NCI-H774 (cell line): Measurements from ENCODE around the gene COX19.
"Not testable (repeated sequence)": the region's sequence is repeated elsewhere in the genome, so short reads cannot be mapped to it uniquely, and the experiment has no call there.

Experiments used
- DNase-seq: peaks from one replicate; lab custom pipeline; 2025; lab: John Stamatoyannopoulos, UW

The COX19 gene

DNA sequence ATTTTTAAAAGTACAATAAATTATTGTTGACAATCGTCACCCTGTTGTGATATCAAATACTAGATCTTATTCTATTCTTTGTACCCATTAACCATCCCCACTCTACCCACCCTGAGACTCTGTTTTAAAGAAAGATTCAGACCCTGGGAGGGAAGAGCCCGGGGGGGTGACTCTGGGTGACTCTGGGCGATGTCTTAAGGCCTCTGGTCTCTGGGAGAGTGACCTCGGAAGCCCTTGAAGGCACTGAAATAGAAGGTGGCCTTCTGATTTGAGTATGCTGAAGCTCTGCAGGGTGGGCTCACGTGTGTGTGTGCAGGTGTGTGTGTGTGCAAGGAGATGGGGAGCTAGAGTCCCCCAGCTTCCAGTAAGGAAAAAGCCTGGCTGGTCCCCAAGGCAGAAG lies 30.6 kb downstream of the COX19 start:
- DNase-seq, result no peak

DNA sequence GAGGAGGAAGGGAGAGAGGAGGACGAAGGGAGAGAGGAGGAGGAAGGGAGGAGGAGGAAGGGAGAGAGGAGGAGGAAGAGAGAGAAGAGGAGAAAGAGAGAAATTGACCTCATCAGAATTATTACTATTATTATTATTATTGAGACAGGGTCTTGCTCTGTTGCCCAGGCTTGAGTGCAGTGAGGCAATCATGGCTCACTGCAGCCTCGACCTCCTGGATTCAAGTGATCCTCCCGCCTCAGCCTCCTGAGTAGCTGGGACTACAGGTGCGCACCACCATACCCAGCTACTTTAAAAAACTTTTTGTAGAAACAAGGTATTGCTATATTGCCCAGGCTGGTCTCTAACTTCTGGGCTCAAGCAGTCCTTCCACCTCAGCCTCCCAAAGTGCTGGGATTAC lies 31.6 kb downstream of the COX19 start:
- not testable (repeated sequence) for DNase-seq

DNA sequence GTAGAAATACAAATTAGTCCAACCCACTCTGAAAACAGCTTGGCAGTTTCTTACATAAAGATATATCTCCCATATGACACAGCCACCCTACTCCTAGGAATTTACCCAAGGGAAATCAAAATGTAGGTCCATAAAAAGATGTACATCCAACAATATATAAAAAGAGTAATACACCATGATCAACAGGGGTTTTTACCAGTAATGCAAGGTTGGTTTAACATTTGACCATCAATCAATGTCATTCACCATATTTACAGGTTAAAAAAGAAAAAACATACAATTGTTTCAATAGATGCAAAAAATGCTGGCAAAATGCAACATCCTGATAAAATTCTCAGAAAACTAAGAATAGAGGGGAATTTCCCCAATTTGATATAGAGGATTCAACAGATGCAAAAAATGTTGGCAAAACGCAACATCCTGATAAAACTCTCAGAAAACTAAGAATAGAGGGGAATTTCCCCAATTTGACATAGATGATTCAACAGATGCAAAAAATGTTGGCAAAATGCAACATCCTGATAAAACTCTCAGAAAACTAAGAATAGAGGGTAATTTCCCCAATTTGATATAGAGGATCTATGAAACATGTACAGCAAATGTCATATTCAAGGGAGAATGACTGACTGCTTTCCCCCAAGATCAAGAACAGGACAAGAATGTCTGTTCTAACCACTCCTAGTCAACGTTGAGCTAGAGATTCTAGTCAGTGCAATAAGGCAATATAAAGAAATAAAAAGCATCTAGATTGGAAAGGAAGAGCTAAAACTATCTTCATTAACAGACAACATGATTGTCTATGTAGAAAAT lies 34.5 kb downstream of the COX19 start:
- no peak for DNase-seq

DNA sequence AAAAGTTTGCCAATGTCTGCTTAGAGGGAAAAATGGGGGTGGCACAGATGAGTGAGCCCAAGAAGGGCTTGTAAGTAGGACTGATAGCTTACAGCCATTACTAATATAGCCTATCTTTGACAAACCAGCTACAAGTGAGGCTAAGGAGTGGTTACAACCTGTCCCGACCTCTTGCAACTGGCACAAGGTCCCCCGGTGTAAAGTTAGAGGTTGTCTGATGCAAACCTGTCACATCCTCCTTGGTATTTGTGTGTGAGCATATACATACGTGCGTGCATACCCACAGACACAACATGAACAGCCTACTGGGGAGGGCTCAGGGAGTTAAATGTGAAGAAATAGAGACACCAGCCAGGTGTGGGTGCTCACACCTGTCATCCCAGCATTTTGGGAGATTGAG lies 35.5 kb downstream of the COX19 start:
- DNase-seq, result no peak

DNA sequence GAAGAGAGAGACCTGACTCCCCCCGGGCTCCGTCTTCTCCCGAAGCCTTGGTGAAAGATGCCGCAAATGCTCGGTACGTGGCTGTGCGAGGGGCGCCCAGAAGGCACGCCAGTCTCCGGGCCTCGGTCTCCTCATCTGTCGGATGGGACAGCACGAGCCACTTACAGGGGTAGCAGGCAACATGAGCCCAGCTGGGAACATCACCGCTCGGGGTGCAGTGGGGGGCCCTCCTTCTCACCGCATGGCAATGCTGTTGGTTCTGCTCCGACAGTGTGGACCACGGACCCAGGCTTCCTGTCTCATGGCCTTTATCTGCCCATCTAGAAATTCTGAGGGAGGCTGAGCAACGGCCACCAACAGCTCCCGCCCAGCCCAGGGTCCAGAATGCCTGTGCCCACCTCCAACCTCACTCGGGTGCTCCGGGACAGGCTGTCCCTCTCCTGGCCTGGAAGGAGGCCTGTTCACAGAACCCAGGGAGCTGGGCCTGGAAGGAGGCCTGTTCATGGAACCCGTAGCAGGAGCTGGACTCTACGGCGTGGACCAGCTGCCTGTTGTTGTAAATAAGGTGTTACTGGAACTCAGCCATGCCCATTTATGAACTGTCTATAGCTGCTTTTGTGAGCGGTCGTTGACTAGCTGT lies 36.7 kb downstream of the COX19 start:
- DNase-seq, result no peak

DNA sequence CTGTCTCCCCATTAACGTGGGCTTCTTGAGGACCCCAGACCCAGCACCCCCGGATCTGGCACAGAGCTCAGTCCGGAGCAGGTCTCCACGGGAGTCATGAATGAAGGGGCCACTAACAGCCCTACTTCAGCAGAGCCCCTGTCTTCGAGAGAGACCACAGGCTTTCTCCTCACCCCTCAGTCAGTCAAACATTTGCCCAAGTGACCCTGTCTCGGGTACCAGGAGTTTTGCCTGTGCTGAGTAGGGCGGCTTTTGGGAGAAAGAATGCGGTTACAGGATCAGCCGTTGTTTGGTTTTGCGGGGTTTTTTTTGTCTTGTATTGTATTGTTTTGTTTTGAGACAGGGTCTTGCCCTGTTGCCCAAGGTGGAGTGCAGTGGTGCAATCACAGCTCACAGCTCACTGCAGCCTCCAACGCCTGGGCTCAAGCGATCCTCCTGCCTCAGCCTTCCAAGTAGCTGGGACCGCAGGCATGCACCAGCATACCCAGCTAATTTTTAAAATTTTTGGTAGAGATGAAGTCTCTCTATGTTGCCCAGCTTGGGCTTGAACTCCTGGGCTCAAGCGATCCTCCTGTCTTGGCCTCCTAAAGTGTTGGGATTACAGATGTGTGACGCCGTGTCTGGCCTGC lies 37.4 kb downstream of the COX19 start:
- DNase-seq, result no peak

DNA sequence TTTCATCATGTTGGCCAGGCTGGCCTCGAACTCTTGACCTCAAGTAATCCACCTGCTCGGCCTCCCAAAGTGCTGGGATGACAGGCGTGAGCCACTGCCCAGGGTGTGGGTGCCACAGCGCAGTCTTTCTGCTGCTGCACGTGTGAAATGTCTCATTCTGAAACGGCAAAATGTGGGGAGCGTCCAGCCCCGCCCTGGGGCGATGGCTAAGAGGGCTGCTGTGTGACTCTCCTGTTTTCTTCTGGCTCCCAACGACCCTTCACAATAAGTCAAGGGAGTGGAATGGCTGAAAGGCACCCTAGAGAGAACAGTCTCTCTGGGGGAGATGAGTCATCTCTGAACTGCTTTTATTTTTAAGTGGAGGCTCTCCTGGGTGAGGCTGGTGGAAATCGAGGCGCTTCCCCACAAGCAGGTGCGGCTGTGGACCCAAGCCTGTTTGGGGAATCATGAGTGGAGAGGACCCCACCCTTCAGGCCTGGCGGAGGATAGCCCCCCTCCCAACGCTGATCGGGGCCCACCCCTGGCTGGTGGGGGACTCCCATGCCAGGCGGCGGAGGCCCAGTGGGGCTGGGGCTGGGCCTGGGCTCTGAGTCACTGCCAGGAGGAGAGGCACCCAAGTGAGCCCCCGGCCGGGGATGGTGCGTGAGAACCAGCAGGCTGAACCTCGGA lies 38.8 kb downstream of the COX19 start:
- DNase-seq, result no peak

DNA sequence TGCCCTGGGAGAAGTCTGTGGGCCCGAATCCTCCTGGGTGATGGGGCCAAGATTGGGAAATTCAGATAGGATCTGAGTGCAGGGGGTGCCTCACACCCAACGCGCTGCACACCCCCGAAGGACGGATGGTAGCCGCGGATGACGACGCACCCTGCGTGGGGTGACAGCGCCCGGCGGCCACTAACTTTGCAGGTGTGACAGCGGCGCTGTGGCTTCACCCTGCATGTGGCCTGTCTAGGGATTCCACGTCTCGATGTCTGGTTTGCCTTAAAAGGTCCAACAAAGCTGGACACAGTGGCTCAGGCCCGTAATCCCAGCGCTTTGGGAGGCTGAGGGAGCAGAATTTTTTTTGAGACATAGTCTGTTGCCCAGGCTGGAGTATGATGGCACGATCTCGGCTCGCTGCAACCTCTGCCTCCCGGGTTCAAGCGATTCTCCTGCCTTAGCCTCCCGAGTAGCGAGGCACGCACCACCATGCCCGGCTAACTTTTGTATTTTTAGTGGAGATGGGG lies 39.4 kb downstream of the COX19 start:
- DNase-seq, result no peak

DNA sequence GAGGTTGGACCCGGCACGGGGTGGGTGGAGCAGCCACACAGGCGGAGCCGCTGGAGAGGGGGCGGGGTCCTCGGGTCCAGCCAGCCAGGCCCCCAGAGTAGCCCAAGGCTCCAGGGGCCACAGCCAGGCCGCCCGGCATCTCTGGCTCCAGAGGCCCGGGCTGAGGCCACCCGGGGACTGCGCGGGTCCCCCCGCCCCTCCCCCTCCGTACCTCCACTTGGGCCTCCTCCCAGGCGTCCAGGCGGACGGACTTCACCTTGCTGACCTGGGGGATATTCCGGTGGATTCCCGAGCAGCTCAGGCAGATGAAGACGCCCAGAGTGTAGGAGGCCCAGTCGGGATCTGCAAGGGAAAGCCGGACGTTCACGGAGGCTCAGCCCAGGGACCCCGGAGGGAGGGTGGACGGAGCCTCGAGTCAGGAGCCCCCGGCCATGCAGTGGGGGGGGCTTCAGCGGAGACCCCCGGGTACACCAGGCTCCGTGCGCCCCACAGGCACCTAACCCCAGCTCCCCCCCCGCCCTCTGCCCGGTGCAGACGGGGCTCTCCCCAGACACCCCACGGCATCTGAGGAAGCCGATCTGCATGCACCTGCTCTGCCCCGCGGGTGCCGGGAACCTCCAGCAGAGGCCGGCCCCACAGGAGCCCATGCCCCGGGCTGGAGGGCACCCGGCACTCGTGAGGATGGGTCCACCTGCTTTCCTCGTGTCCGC lies 40.0 kb downstream of the COX19 start:
- DNase-seq, result no peak

DNA sequence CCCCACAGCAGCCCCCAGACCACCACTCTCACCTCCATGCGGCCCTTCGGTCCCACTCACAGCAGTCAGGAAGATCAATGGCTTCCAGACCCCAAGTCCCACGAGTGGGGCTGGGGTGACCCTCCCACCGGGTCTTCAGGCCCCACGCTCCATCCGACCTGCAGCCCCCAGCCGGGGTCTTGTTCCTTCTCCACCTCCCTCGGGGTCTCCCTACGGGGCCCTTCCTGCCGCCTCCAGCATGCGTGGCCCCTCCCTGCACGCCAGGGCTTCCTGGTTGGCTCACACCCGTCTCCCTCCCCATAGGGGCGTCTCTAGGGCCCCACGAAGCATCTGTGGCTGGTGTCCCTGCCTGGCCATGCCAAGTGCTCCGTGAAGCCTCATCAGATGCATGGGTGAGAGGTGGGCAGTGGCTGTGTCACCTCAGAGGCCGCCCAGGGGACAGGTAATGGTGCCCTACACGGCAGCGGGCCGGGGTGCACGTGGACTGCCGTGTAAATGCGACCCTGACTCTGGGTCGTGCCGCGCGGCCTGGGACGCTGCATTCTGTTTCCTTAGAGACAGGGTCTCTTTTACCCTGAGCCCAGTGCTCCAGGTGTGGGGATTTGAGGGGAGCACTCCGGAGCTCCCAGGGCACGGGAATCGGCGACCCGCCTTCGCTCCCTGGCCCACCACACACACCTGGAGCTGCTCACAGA lies 40.7 kb downstream of the COX19 start:
- DNase-seq, result no peak

DNA sequence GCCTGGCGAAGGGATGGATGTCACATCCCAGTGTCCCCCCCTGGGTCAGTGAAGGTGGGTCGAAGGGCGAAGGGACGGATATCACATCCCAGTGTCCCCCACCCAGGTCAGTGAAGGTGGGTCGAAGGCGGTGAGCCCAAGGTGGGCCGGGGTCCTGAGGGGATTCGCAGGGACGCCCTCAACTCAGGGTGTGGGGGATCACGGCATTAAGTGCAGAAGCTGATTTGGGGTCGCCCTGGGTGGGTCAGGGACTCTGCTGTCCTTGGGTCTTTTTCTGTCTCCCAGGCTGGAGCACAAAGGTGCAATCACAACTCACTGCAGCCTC lies 42.7 kb downstream of the COX19 start:
- DNase-seq, result no peak

DNA sequence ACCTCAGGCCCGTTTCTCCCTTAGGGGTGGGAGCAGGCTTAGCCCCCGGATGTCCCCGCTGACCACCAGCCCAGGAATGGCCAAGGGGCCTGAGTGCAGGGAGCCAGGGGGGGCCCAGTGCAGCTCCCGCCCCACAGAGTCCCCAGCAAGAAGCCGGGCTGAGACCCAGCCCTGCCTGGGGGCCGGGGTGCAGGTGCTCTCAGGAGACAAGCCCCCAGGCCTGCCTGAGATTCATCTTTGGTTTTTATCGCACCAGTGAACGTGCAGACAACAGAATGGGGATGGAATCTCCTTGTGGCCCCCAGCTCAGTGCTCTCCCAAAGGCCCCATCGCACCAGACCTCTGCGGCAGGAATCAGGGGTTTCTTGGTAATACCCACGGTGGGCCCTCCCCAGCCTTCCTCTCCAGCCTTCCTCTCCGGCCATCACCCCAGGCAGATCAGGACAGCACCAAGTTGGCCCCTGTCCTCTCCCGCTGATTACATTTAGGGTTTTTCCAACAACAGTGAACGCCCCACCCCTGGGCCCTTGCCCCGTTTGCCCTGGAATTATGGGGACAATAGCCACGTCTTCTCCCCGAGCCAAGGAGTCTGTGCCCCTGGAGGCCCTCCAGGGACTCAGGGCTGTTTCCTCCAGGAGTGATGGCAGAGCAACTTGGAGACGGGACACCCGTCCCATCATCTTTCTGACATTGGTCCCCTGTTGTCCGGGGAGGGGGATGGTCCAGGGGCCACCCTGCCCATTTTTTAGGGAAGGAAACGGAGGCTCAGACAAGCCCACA lies 43.3 kb downstream of the COX19 start:
- no peak for DNase-seq

DNA sequence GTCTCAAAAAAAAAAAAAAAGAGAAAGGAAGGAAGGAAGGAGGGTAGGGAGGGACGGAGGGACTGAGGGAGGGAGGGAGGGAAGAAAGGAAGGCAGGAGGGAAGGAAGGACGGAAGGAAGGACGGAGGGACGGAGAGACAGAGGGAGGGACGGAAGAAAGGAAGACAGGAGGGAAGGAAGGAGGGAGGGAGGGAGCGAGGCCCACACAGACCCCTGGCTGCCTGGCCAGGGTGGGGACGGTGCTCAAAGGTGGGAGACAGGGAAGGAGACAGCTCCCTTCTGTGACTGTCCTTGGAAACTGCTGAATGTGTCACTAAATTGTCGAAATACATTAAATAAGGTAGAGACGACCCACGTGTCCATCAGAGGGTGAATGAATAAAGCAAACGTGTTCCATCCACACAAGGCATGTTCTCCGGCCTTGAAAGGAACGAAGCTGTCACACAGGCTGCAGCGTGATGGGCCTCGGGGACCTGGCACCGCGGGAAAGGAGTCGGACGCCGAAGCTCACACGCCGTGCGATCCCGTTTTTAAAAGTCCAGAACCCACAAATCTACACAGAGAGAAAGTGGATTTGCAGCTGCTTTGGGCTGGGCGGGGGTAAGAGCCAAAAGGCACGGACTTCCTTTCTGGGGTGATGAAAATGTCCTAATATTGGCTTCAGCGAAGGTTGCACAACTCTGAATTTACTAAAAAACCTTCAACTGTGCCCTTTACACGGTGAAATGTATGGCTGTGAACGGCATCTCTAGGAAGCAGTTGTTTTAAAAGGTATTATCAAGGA lies 44.2 kb downstream of the COX19 start:
- no peak for DNase-seq

DNA sequence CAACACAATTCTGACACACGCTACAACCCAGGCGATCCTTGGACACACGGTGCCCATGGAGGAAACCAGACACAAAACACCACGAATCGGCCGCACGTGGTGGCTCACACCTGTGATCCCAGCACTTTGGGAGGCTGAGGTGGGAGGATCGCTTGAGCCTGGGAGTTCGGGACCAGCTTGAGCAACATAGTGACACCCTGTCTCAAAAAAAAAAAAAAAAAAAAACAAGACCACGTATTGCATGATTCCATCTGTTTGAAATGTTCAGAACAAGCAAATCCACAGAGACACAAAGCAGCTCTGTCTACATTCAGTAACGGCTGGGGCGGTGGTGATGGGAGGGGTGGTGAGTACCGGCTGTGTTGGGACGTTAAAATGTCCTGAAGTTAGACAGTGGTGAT lies 46.0 kb downstream of the COX19 start:
- no peak for DNase-seq

DNA sequence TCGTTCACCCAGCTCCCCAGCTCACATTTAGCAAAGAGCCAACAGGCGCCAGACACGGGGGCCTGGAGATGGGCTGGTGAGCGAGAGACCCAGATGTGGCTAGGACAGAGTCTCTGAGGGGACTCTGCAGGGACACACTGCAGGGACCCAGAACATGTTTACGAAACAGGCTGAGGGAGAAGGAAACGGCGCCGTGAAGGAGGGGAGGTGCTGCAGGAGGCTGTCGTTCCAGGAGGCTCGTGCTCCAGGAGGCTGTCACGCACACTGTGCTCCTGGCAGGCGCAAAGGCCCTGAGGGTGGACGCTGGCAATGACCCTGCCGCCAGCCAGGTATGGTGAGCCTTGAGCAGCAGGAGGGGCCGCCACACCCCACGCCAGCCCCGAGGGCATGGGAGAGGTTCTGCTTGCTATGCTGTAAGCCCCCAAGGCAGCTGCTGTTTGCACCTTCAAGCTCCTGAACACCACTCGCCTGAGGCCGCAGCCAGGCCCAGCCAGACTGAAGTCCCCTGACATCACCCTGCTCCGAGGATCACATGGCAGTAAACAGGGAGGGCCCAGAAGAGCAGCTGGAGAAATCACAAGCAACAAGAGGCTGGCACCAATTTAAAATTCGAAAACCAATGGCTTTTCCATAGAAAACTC lies 48.2 kb downstream of the COX19 start:
- no peak for DNase-seq

DNA sequence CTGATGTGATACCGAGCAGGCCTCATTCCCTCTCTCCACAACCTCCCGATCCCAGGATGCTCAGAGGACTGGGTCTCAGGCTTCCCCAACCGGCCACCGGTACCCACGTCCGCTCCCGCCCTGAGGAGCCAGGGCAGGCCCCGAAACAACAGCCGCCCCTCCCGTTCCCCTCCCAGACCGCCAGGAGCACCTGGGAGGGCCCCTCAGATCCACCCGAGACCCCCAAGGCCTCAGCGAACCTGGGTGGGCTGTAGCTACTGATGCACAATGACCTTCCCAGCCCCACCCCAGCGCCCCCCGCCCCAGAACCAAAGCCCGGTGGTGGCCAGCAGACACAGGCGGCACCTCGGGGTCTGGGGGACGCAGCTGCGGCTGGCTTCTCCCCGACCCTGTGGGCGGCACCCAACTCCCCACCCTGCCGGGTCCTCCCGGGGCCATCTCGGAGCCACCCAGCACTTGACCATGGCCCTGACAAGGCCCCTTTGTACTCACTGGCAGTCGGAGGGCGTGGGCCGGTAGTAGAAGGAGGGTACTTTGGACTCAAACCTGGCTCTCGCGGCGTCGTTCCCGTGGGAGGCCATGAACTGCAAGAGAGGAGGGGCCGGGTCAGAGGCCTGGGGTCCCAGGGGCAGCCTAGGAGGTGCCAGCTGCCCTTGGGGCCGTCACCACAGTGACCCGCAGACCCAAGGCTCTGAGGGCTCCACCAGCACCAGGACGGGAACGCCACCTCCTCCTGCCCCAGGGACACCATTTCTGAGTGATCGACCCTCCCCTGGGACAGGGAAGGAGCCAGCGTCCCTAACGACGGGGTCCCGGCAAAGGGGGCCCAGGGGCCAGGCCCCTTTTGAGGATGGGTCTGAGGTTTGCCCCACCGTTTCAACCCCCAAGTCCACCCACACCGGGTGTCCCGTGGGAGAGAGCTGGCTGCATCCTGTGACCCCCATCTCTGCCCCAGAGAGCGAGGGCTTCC lies 49.0 kb downstream of the COX19 start:
- DNase-seq, result no peak

DNA sequence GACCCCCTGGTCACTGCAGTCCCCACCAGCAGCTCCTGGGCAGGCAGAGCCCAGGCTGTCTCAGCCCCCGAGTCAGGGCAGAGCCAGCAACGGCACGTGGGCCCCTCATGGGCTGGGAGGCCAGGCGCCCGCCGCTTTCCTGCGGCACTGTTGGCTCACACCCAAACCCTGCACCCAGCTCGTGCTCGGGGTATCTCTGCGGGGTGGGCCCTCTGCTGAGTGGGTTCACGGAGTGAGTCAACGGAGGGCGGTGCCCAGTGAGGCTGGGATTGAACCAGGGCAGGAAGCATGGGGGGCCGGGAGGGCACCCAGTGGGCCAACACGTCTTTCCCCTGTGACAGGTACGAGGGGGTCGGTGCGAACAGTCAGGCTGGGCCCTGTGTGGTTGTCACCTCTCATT lies 49.7 kb downstream of the COX19 start:
- no peak for DNase-seq

DNA sequence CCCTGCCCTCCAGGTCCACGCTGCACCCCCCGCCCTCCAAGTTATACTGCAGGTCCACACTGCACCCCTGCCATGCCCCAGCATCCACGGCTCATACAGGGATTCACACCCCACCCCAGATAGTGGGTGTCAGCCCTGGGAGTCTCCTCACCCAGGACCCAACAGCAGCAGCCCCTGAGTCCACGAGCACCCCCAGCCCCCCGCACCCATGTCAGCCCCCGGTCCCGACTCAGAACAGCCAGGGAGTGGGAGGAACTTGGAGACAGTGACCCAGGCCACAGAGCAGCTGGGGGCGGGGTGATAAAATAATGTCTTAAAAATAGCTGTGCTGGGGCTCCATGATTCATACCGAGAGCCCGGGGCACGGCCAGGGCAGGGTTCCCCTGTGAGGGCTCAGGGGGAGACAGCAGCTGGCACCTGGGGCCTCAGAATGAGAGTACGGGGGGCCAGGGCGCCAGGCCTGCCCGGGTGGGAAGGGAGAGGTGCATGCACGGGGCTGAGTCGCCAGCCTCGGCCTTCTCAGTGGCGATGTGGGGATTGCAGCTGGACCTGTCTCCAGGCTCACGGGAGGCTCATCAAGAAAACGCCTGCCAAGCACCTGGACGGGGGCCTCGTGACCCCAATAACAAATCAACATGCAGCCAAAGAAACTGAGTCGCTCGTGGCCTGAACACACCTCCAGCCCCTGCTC lies 50.7 kb downstream of the COX19 start:
- DNase-seq, result no peak
